Rectal smooth muscle tissue (tissue), 1 donor: ENCODE results near the gene SNRNP70.

ENCODE experiments used
- H3K27ac ChIP-seq: one replicate; pipeline ENCODE4 v1.7.0; 2013; ENCODE audit warnings: low read depth, low read length, inconsistent platforms
- H3K27me3 ChIP-seq: one replicate; pipeline ENCODE4 v1.7.0; 2013; ENCODE audit warnings: low read length; ENCODE audit not compliant: control insufficient read depth, insufficient read depth
- H3K36me3 ChIP-seq: one replicate; pipeline ENCODE4 v1.7.0; 2013; ENCODE audit warnings: low read length; ENCODE audit not compliant: control insufficient read depth, insufficient read depth
- H3K4me1 ChIP-seq: one replicate; pipeline ENCODE4 v1.7.0; 2013; ENCODE audit warnings: low read length; ENCODE audit not compliant: control insufficient read depth, insufficient read depth
- H3K4me3 ChIP-seq: one replicate; pipeline ENCODE4 v1.7.0; 2013; ENCODE audit warnings: low read length
- H3K9ac ChIP-seq: one replicate; pipeline ENCODE4 v1.7.0; 2013; ENCODE audit warnings: low read length

SNRNP70 gene

GRCh38 chr19:49094505-49095482, 9.5 kb downstream of the SNRNP70 start:
- Histone ChIP-seq H3K27me3 (no peaks in the 10 kb centered on the region), H3K36me3 (peaks cover 37% of the 10 kb centered on the region), H3K9ac (no peak overlapping the region), H3K4me3 (no peak overlapping the region), H3K27ac (no peak overlapping the region), H3K4me1 (no peaks in the 10 kb centered on the region)

- H3K9ac ChIP-seq: no peak overlapping the region
- H3K27me3 ChIP-seq: no peaks in the 10 kb centered on the region
- H3K27ac ChIP-seq: no peak overlapping the region
- no peaks in the 10 kb centered on the region for H3K4me1 ChIP-seq
- peaks cover 32% of the 10 kb centered on the region for H3K36me3 ChIP-seq
- H3K4me3 ChIP-seq: no peak overlapping the region
These were observed 12.4 kb downstream of the SNRNP70 start for GRCh38 chr19:49097453-49098288.

DNA sequence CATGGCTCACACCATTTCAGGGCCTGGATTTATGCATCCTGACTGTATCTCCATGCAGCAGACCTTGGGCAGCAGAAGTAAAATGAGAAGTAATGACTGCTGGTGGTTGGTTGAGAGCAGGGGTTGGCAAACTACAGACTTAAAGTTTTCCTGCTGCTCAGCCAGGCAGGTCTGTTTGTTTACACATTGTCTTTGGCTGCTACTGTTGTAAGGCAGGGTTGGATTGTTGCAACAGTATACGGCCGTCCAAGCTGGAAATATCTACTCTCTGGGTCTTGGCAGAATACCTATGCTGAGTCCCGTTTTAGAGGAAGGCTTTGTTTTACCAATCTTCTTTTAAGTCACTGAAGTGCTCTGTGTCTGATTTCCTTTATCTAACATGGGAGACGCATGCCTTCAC, 13.5 kb downstream of the SNRNP70 start:
- H3K36me3 ChIP-seq: peaks cover 33% of the 10 kb centered on the region
- H3K4me3 ChIP-seq: no peak overlapping the region
- no peaks in the 10 kb centered on the region for H3K27me3 ChIP-seq
- H3K27ac ChIP-seq: no peak overlapping the region
- no peaks in the 10 kb centered on the region for H3K4me1 ChIP-seq
- no peak overlapping the region for H3K9ac ChIP-seq

GRCh38 chr19:49101160-49101559, 15.9 kb downstream of the SNRNP70 start:
- Histone ChIP-seq H3K4me1 (no peaks in the 10 kb centered on the region), H3K4me3 (no peak overlapping the region), H3K27me3 (no peaks in the 10 kb centered on the region), H3K27ac (no peak overlapping the region), H3K9ac (no peak overlapping the region), H3K36me3 (peaks cover 44% of the 10 kb centered on the region)

DNA sequence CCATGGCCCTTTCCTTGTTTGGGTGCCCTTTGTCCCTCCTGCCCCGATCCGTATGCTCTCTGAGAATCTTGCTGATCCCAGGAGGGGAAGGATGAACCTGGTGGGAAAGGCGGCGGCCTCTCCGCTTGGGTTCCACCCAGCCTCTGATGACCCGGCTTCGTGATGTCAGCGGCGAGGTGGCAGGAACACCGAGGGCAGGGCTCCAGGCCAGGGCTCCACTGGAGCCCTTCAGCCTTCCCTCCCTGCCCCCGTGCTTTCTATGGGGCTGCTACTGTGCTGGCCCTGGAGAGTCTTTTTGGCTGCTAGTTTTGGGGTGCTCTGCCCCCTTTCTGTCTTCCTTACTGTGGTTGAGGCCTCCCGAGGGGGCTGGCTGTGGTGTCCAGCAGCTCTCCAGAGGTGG, 17.1 kb downstream of the SNRNP70 start:
- Histone ChIP-seq H3K27ac (no peak overlapping the region), H3K9ac (no peak overlapping the region), H3K27me3 (no peaks in the 10 kb centered on the region), H3K4me3 (no peak overlapping the region), H3K36me3 (peaks cover 44% of the 10 kb centered on the region), H3K4me1 (no peaks in the 10 kb centered on the region)

DNA sequence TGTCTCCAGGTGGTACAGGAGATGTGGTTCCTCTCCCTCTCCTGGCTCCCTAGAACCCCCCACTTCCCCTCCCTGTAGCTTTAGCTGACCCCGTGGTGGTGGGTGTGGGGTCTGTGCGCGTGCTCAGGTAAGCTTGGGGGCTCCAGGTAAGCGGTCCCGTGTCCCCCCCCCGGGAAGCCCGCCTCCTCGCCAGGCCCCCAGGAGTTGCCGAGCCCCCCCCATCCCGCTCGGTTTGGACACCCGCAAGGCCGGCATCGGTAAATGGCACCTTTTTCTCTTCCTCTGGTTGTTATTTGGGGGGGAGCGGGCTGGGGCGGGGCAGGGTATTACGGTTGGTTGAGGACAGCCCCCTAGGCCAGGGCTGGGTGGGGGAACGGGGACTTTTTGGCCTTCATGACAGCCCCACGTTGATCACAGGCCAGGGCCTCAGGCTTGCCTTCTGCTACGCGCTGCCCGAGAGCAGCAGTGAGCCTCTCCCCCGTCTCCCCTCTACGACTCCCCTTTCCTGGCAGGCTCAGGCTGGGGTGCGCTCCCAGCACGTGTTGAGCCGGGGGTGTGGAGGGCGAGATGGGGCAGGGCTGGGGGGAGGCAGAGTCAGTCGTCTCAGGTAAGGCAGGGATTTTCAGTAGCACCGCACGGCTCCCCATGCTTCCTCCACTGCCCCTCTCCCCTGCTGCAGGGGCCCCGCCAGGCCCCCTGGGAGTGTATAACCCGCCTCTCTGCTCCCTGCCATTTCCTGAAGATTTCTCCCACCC, 18.3 kb downstream of the SNRNP70 start:
- Histone ChIP-seq H3K36me3 (peaks cover 44% of the 10 kb centered on the region), H3K9ac (no peak overlapping the region), H3K27me3 (no peaks in the 10 kb centered on the region), H3K4me1 (no peaks in the 10 kb centered on the region), H3K27ac (no peak overlapping the region), H3K4me3 (no peak overlapping the region)

- no peak overlapping the region for H3K27ac ChIP-seq
- H3K27me3 ChIP-seq: no peaks in the 10 kb centered on the region
- peaks cover 38% of the 10 kb centered on the region for H3K36me3 ChIP-seq
- H3K4me3 ChIP-seq: no peak overlapping the region
- H3K9ac ChIP-seq: no peak overlapping the region
- no peaks in the 10 kb centered on the region for H3K4me1 ChIP-seq
These were observed 19.1 kb downstream of the SNRNP70 start for GRCh38 chr19:49104229-49104864.

DNA sequence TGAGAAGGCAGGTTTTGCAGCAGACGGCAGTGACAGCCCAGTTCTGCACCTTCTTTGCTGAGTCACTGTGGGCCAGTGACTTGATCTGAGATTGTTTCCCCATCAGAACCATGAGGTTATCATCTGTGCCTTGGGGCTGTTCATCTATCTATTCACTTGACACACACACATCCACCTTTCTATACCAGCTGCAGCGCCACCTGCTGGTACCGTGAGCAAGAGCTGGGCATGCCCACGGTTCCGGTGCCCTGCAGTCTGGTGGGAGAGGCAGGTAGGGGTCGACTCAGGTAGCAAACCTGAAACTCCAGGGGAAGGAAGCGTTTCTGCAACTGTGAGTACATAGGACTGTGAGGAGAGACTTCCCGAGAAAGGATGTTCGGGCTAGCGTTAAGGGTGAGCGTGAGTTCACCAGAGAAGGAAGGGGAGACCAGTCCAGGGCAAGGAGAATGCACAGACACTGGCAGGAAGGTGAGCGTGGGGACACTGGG, 21.4 kb downstream of the SNRNP70 start:
- H3K4me1 ChIP-seq: no peaks in the 10 kb centered on the region
- no peak overlapping the region for H3K9ac ChIP-seq
- no peaks in the 10 kb centered on the region for H3K27me3 ChIP-seq
- no peak overlapping the region for H3K4me3 ChIP-seq
- H3K36me3 ChIP-seq: peaks cover 31% of the 10 kb centered on the region
- no peak overlapping the region for H3K27ac ChIP-seq

- no peaks in the 10 kb centered on the region for H3K27me3 ChIP-seq
- no peaks in the 10 kb centered on the region for H3K4me1 ChIP-seq
- H3K9ac ChIP-seq: no peak overlapping the region
- H3K27ac ChIP-seq: no peak overlapping the region
- H3K36me3 ChIP-seq: peaks cover 24% of the 10 kb centered on the region
- no peak overlapping the region for H3K4me3 ChIP-seq
These were observed 22.6 kb downstream of the SNRNP70 start for GRCh38 chr19:49107625-49108459.

- Histone ChIP-seq H3K27ac (no peak overlapping the region), H3K4me3 (no peak overlapping the region), H3K4me1 (peaks cover 3% of the 10 kb centered on the region), H3K27me3 (no peaks in the 10 kb centered on the region), H3K9ac (no peak overlapping the region), H3K36me3 (peaks cover 20% of the 10 kb centered on the region)
These were observed 23.8 kb downstream of the SNRNP70 start for GRCh38 chr19:49109051-49109450.

- Histone ChIP-seq H3K4me1 (peaks cover 4% of the 10 kb centered on the region), H3K27ac (no peak overlapping the region), H3K4me3 (no peak overlapping the region), H3K9ac (no peak overlapping the region), H3K27me3 (no peaks in the 10 kb centered on the region), H3K36me3 (peaks cover 15% of the 10 kb centered on the region)
These were observed 24.4 kb downstream of the SNRNP70 start for GRCh38 chr19:49109569-49110233.
